CD14-positive monocyte (primary cell): ENCODE data around the gene DMRTC2. TPM values are rescaled to one million over a fixed set of nuclear protein-coding genes. Genes with fewer than 3 reads are reported as not detected.

Experiments used
- DNase-seq, 3 donors: peaks; one replicate each; pipeline ENCODE4 v3.0.0-alpha.2; 2011 to 2022
- H2AFZ ChIP-seq: 2 replicates; pipeline ENCODE4 v1.6.0; 2012; ENCODE audit warnings: mild to moderate bottlenecking, low read depth, low read length, inconsistent platforms; ENCODE audit not compliant: insufficient read depth, poor library complexity, severe bottlenecking
- H3K27ac ChIP-seq, 2 donors: 1 replicate in 1 of 2; 2 replicates in 1 of 2; pipeline ENCODE4 v1.5.1; 2012 to 2013; ENCODE audit warnings: low read length in 2 of 2, control low read depth in 1 of 2, inconsistent platforms in 1 of 2, low read depth in 1 of 2, mild to moderate bottlenecking in 1 of 2
- H3K27me3 ChIP-seq, 2 donors: one replicate each; pipeline versions ENCODE4 v1.6.0 to v1.6.1; 2011 to 2013; ENCODE audit warnings: low read length in 2 of 2; ENCODE audit not compliant: control insufficient read depth in 2 of 2, insufficient read depth in 2 of 2
- H3K36me3 ChIP-seq, 2 donors: replicated peaks in 1 of 2; 1 replicate in 1 of 2; 2 replicates in 1 of 2; pipeline versions ENCODE4 v1.5.1 to v1.6.1; 2012 to 2013; ENCODE audit warnings: low read length in 2 of 2, control low read depth in 1 of 2, inconsistent platforms in 1 of 2, mild to moderate bottlenecking in 1 of 2; ENCODE audit not compliant: insufficient read depth in 2 of 2, control insufficient read depth in 1 of 2
- H3K4me1 ChIP-seq, 2 donors: 1 replicate in 1 of 2; 2 replicates in 1 of 2; pipeline versions ENCODE4 v1.5.1 to v1.6.1; 2012 to 2013; ENCODE audit warnings: low read length in 2 of 2, control low read depth in 1 of 2, inconsistent platforms in 1 of 2, mild to moderate bottlenecking in 1 of 2, moderate library complexity in 1 of 2; ENCODE audit not compliant: insufficient read depth in 2 of 2, control insufficient read depth in 1 of 2
- H3K4me2 ChIP-seq: replicated peaks from 2 replicates; pipeline ENCODE3; 2012; ENCODE audit warnings: low read length, moderate library complexity, mild to moderate bottlenecking; ENCODE audit not compliant: poor library complexity, severe bottlenecking; ENCODE audit errors: extremely low read depth
- H3K4me3 ChIP-seq, 3 experiments: fragments of 200-600 bp in 1 of 3; sonication (generic) in 1 of 3; replicated peaks in 1 of 3; 1 replicate in 2 of 3; 2 replicates in 1 of 3; pipeline ENCODE4 v1.5.1; 2011 to 2013; ENCODE audit warnings: low read length in 3 of 3, mild to moderate bottlenecking in 3 of 3, control low read depth in 2 of 3, low read depth in 2 of 3, inconsistent platforms in 1 of 3, moderate library complexity in 1 of 3
- H3K79me2 ChIP-seq: 2 replicates; pipeline ENCODE4 v1.6.0; 2012; ENCODE audit warnings: mild to moderate bottlenecking, control low read depth, inconsistent platforms, low read length, moderate library complexity; ENCODE audit not compliant: insufficient read depth
- H3K9ac ChIP-seq: 2 replicates; pipeline ENCODE4 v1.6.0; 2017; ENCODE audit warnings: low read length, mild to moderate bottlenecking; ENCODE audit not compliant: insufficient read depth, poor library complexity, severe bottlenecking
- H3K9me3 ChIP-seq, 2 donors: replicated peaks in 1 of 2; 1 replicate in 1 of 2; 2 replicates in 1 of 2; pipeline versions ENCODE4 v1.5.1 to v1.6.1; 2012 to 2013; ENCODE audit warnings: low read length in 2 of 2, control low read depth in 1 of 2; ENCODE audit not compliant: control insufficient read depth in 1 of 2, insufficient read depth in 1 of 2
- H4K20me1 ChIP-seq: 2 replicates; pipeline ENCODE4 v1.6.0; 2012; ENCODE audit warnings: mild to moderate bottlenecking, low read length, control low read depth, moderate library complexity; ENCODE audit not compliant: insufficient read depth
- H3K27ac Mint-ChIP-seq, 7 donors: one replicate each; pipeline ENCODE4 v1.8.0; 2020; ENCODE audit warnings: mild to moderate bottlenecking in 7 of 7, mixed read lengths in 7 of 7, moderate library complexity in 6 of 7, inconsistent platforms in 2 of 7
- H3K27me3 Mint-ChIP-seq, 3 donors: one replicate each; pipeline ENCODE4 v1.8.0; 2021 to 2022; ENCODE audit warnings: low read depth in 3 of 3, mild to moderate bottlenecking in 3 of 3, mixed read lengths in 3 of 3, moderate library complexity in 3 of 3, inconsistent platforms in 1 of 3
- H3K36me3 Mint-ChIP-seq, 2 donors: one replicate each; pipeline ENCODE4 v1.8.0; 2020; ENCODE audit warnings: mixed read lengths in 2 of 2, inconsistent platforms in 1 of 2, mild to moderate bottlenecking in 1 of 2
- H3K4me1 Mint-ChIP-seq: one replicate; pipeline ENCODE4 v1.8.0; 2020; ENCODE audit warnings: mild to moderate bottlenecking, mixed read lengths
- H3K4me3 Mint-ChIP-seq, 2 donors: one replicate each; pipeline ENCODE4 v1.8.0; 2020; ENCODE audit warnings: mild to moderate bottlenecking in 2 of 2, mixed read lengths in 2 of 2, moderate library complexity in 1 of 2
- H3K9me3 Mint-ChIP-seq, 7 donors: one replicate each; pipeline ENCODE4 v1.8.0; 2020 to 2022; ENCODE audit warnings: mixed read lengths in 7 of 7, mild to moderate bottlenecking in 6 of 7, moderate library complexity in 6 of 7, inconsistent platforms in 2 of 7
- WGBS: methylation state at CpG from one replicate; pipeline ENCODE4 v1.1.5; 2013; ENCODE audit warnings: missing lambda C conversion rate; ENCODE audit not compliant: insufficient coverage; 5-methylcytosine and 5-hydroxymethylcytosine counted together
- intact Hi-C, 2 donors: fragments of 100-400 bp; cut with micrococcal nuclease; formaldehyde crosslinking; loops; one replicate each; pipeline versions ENCODE4 v1.15.0 to v1.15.1; 2023
- polyA minus RNA-seq: library from RNA; depleted of rRNA, polyadenylated mRNA; stranded (reverse); fragments of >200 nt; gene quantifications from 2 replicates; pipeline ENCODE4 v1.2.3, GENCODE V29; 2012
- polyA plus RNA-seq, 3 donors: library from polyadenylated mRNA; depleted of rRNA in 1 of 3; unstranded in 2 of 3; stranded (reverse) in 1 of 3; fragments of 300-500 nt in 2 of 3; fragments of >200 nt in 1 of 3; fragmentation: Illumina TruSeq in 2 of 3; gene quantifications; 1 replicate in 2 of 3; 2 replicates in 1 of 3; pipeline ENCODE4 v1.2.3, GENCODE V29; 2012 to 2021
- total RNA-seq, 12 experiments: library from RNA in 1 of 12; stranded (reverse) in 1 of 12; fragments of 120-200 nt in 1 of 12; gene quantifications; one replicate each; pipeline ENCODE4 v1.2.4 and lab custom pipeline; 2013 to 2026; ENCODE audit warnings: mixed read lengths in 6 of 12, inconsistent platforms in 1 of 12
- TF ChIP-seq, protein P1 (sequence below): fragments of 200-600 bp; IDR thresholded peaks from one replicate; pipeline ENCODE4 v1.8.0; 2022; ENCODE audit warnings: antibody characterized with exemption, mild to moderate bottlenecking

DMRTC2 gene
- total RNA-seq (2013): not detected
- polyA plus RNA-seq: not detected
- not detected in 2 replicates for polyA minus RNA-seq
- 0 to 1.5 (median 0.06) reads per million in 11 experiments for total RNA-seq (lab: John Stamatoyannopoulos, UW)

DNA sequence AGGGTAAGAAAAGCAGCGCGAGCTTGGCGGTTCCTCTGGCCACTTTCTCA, at the start of gene DMRTC2:
DMRTC2 (plus strand) TSS at position 42 of the 50 bp plus-strand sequence. CDS start 2,387 bp downstream, outside the sequence.
- Histone ChIP-seq H3K4me1 (peaks cover 7 to 8% of the 10 kb centered on the region in 2 donors), H3K9me3 (no peaks in the 10 kb centered on the region), H4K20me1 (no peaks in the 10 kb centered on the region), H3K27me3 (no peaks in the 10 kb centered on the region), H3K36me3 (no peaks in the 10 kb centered on the region), H3K4me3 (no peak within 1 kb of the TSS), H3K9ac (no peak within 1 kb of the TSS), H2AFZ (no peak within 1 kb of the TSS), H3K79me2 (no peaks in the 10 kb centered on the region), H3K27ac (no peak within 1 kb of the TSS), H3K4me2 (no peak within 1 kb of the TSS)
- Mint-ChIP-seq H3K9me3 (peaks cover 0 to 10% (median 5%) of the 10 kb centered on the region in 7 donors), H3K27ac (peak within 1 kb of the TSS in 2 of 7 donors; percentile 24 to 30), H3K27me3 (peaks cover 2 to 9% (median 7%) of the 10 kb centered on the region in 3 donors), H3K36me3 (no peaks in the 10 kb centered on the region), H3K4me3 (no peak within 1 kb of the TSS), H3K4me1 (peaks cover 7% of the 10 kb centered on the region)
- TF ChIP-seq, protein P1, sequence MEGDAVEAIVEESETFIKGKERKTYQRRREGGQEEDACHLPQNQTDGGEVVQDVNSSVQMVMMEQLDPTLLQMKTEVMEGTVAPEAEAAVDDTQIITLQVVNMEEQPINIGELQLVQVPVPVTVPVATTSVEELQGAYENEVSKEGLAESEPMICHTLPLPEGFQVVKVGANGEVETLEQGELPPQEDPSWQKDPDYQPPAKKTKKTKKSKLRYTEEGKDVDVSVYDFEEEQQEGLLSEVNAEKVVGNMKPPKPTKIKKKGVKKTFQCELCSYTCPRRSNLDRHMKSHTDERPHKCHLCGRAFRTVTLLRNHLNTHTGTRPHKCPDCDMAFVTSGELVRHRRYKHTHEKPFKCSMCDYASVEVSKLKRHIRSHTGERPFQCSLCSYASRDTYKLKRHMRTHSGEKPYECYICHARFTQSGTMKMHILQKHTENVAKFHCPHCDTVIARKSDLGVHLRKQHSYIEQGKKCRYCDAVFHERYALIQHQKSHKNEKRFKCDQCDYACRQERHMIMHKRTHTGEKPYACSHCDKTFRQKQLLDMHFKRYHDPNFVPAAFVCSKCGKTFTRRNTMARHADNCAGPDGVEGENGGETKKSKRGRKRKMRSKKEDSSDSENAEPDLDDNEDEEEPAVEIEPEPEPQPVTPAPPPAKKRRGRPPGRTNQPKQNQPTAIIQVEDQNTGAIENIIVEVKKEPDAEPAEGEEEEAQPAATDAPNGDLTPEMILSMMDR: no peak
- WGBS: 91% methylated on average over 3 of the region's 3 CpGs
- no peak for DNase-seq
- intact Hi-C loops: no loop called here

DNA sequence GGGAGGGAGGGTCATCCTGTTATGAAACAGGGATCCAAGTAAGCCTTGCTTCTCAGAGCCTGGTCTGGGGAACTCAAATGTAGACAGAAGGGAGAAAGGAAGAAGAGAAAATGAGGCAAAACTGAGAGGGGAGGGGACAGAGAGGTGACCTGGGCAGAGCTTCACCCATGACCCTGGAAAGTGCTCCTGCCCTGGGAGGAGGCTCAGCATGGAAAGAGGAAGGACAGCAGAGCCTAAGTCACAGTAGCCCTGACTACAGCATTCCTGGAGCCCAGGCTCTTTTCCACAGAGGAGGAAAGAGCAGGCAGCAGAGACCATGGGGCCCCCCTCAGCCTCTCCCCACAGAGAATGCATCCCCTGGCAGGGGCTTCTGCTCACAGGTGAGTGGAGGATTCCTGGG, 48.5 kb upstream of the DMRTC2 start, which contains the start of gene CEACAM3:
CEACAM3 (plus strand) TSS at position 226 of the 400 bp plus-strand sequence; CDS start at position 317, 91 bp downstream.
- peaks cover 58 to 66% of the 10 kb centered on the region in 2 donors for H3K4me1 ChIP-seq
- peak within 1 kb of the TSS in 2 of 3 experiments; percentile 28 to 62 for H3K4me3 ChIP-seq
- no peaks in the 10 kb centered on the region for H4K20me1 ChIP-seq
- intact Hi-C loops: loop anchor here in 1 of 2 donors (2.0 kb wide), 1 partner anchor 14 kb away; no protein-coding TSS in a partner anchor
- peaks cover 2 to 10% (median 5%) of the 10 kb centered on the region in 7 donors for H3K9me3 Mint-ChIP-seq
- peak within 1 kb of the TSS; percentile 58 for H3K4me2 ChIP-seq
- peak within 1 kb of the TSS; percentile 61 to 65 for H3K27ac ChIP-seq
- H3K36me3 Mint-ChIP-seq: peaks cover 18 to 30% of the 10 kb centered on the region in 2 donors
- no peaks in the 10 kb centered on the region for H3K36me3 ChIP-seq
- peak in 2 of 3 donors; percentile 27 to 44 for DNase-seq
- peak within 1 kb of the TSS; percentile 57 to 80 for H3K4me3 Mint-ChIP-seq
- peaks cover 66% of the 10 kb centered on the region for H3K4me1 Mint-ChIP-seq
- H3K27ac Mint-ChIP-seq: peak within 1 kb of the TSS; percentile 84 to 96 (median 89)
- H3K9me3 ChIP-seq: peaks cover 0 to 8% of the 10 kb centered on the region in 2 donors
- TF ChIP-seq, protein P1: no peak
- peaks cover 9% of the 10 kb centered on the region for H3K79me2 ChIP-seq
- no peak within 1 kb of the TSS for H2AFZ ChIP-seq
- peak within 1 kb of the TSS; percentile 35 for H3K9ac ChIP-seq
- peaks cover 2% of the 10 kb centered on the region in 2 donors for H3K27me3 ChIP-seq
- H3K27me3 Mint-ChIP-seq: peaks cover 11 to 17% (median 12%) of the 10 kb centered on the region in 3 donors
